RWPE1 (cell line): Measurements from ENCODE around the gene SETD7.
A peak's percentile ranks its signal among the peaks of the same experiment; 100 is the strongest.

Experiments
- CTCF ChIA-PET: fragments of 350-600 bp; sonication (Branson Sonifier 250); formaldehyde crosslinking; extraction: SDS; loops from one replicate; lab custom pipeline; 2021; lab: Yijun Ruan, JAX
- POLR2A ChIA-PET: fragments of 400-600 bp; formaldehyde crosslinking; extraction: SDS; loops from one replicate; lab custom pipeline; 2020; ENCODE audit warnings: antibody characterized with exemption; ENCODE audit not compliant: low non-redundant PET; lab: Yijun Ruan, JAX
- DNase-seq: peaks from one replicate; pipeline ENCODE4 v3.0.0; 2012; ENCODE audit warnings: low spot score
- H3K27ac ChIP-seq: fragments of 450-650 bp; 2 replicates; pipeline ENCODE4 v1.5.1; 2017
- TF ChIP-seq, protein P1 (sequence below): fragments of 450-650 bp; conservative IDR thresholded peaks from 2 replicates; pipeline ENCODE4 v1.5.1; 2017; ENCODE audit warnings: low read depth, mild to moderate bottlenecking

SETD7 gene

GRCh38 chr4:139514382-139515059 is 41.5 kb downstream of the SETD7 start:
- ChIA-PET CTCF (interaction anchor here (0.6 to 0.7 kb wide), 2 partner anchors 16 to 34 kb away, joined by 3 read pairs; no protein-coding TSS in a partner anchor), POLR2A (interaction anchor here (0.7 kb wide), 1 partner anchor 299 kb away, joined by 3 read pairs; no protein-coding TSS in a partner anchor)
- no peak overlapping the region for H3K27ac ChIP-seq
- TF ChIP-seq, protein P1, sequence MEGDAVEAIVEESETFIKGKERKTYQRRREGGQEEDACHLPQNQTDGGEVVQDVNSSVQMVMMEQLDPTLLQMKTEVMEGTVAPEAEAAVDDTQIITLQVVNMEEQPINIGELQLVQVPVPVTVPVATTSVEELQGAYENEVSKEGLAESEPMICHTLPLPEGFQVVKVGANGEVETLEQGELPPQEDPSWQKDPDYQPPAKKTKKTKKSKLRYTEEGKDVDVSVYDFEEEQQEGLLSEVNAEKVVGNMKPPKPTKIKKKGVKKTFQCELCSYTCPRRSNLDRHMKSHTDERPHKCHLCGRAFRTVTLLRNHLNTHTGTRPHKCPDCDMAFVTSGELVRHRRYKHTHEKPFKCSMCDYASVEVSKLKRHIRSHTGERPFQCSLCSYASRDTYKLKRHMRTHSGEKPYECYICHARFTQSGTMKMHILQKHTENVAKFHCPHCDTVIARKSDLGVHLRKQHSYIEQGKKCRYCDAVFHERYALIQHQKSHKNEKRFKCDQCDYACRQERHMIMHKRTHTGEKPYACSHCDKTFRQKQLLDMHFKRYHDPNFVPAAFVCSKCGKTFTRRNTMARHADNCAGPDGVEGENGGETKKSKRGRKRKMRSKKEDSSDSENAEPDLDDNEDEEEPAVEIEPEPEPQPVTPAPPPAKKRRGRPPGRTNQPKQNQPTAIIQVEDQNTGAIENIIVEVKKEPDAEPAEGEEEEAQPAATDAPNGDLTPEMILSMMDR, result no peak
- no peak for DNase-seq

GRCh38 chr4:139511320-139511719 is 44.7 kb downstream of the SETD7 start:
- no peak for DNase-seq
- TF ChIP-seq, protein P1, result no peak
- no peak overlapping the region for H3K27ac ChIP-seq
- POLR2A ChIA-PET, result no interaction called here
- CTCF ChIA-PET, result interaction anchor here (0.5 kb wide), 1 partner anchor 28 kb away, joined by 5 read pairs; no protein-coding TSS in a partner anchor

- peak; percentile 15 for DNase-seq
- no peak overlapping the region for H3K27ac ChIP-seq
- CTCF ChIA-PET, result interaction anchor here (0.6 to 1.0 kb wide), 5 partner anchors 14 to 147 kb away, joined by 3 to 4 read pairs (median 3); no protein-coding TSS in a partner anchor
- POLR2A ChIA-PET, result interaction anchor here (0.6 kb wide), 1 partner anchor 8 kb away, joined by 3 read pairs; no protein-coding TSS in a partner anchor
- TF ChIP-seq, protein P1, result peak; percentile 22; the same call in 1 of the 2 replicates
These were observed 46.1 kb downstream of the SETD7 start for GRCh38 chr4:139509727-139510410.

DNA sequence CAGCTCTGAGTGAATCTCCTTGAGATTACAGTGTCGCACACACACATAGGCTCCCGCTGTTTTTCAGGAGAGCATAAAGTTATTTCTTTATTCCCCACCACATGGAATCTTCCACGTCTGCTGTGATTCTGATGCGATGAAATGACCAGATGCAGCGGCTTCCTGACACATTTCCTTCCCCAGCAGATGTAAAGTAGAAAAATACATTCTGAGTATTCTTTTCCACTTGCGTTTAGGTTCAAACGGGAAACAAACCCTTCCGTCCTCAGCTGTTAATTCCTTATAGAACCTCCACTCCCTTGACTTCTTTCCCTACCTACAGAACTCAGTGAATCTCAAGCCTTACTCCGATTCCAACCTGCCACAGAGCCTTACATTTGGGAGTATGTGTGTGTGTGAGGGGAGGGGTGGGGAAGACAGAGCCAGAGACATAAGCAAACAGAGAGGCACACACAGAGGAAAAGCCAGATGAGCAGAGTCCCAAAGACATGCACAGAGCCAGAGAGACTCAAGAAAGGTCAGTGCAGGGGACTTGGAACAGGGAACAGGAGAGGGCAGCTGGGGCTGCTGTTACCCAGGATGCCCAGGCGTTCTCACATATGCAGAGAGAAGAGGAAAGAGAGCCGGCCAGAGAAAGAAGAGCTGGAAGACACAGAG is 47.3 kb downstream of the SETD7 start:
- no peak for DNase-seq
- no peak overlapping the region for H3K27ac ChIP-seq
- TF ChIP-seq, protein P1, result no peak
- POLR2A ChIA-PET, result no interaction called here
- CTCF ChIA-PET, result interaction anchor here (0.6 to 0.9 kb wide), 2 partner anchors 95 to 148 kb away, joined by 3 read pairs; no protein-coding TSS in a partner anchor

- ChIA-PET CTCF (no interaction called here), POLR2A (no interaction called here)
- DNase-seq, result no peak
- H3K27ac ChIP-seq, result no peak overlapping the region
- TF ChIP-seq, protein P1, result no peak
These were observed 49.2 kb downstream of the SETD7 start for GRCh38 chr4:139506774-139507173.

GRCh38 chr4:139503622-139504166 is 52.3 kb downstream of the SETD7 start:
- no peak for DNase-seq
- TF ChIP-seq, protein P1, result no peak
- ChIA-PET CTCF (interaction anchor here (0.6 kb wide), 1 partner anchor 90 kb away, joined by 3 read pairs; no protein-coding TSS in a partner anchor), POLR2A (no interaction called here)
- H3K27ac ChIP-seq, result no peak overlapping the region
